GM12878 (cell line): ENCODE measurements around the gene CYSTM1.

ENCODE experiments used
- ASH2L ChIP-seq: fragments of 300-600, 200-600 bp; sonication (generic); IDR thresholded peaks from 2 replicates; pipeline ENCODE4 v1.6.1; 2017; ENCODE audit warnings: low read depth, mild to moderate bottlenecking, borderline replicate concordance
- CBFB ChIP-seq: IDR thresholded peaks from 2 replicates; pipeline ENCODE4 v1.6.1; 2016; ENCODE audit warnings: antibody characterized with exemption, low read depth
- NRF1 ChIP-seq: conservative IDR thresholded peaks from 2 replicates; pipeline ENCODE4 v1.6.1; 2011; ENCODE audit warnings: mild to moderate bottlenecking, low read depth, low read length, improper control_type of control experiment
- RFX5 ChIP-seq: IDR thresholded peaks from 2 replicates; pipeline ENCODE4 v1.6.1; 2011; ENCODE audit warnings: low read depth, low read length, improper control_type of control experiment
- TF ChIP-seq, protein P1 (sequence below), 3 experiments: IDR thresholded peaks in 2 of 3; conservative IDR thresholded peaks in 1 of 3; 2 replicates each; pipeline ENCODE4 v1.5.1; 2011; ENCODE audit warnings: low read depth in 3 of 3, low read length in 3 of 3, mild to moderate bottlenecking in 3 of 3, control low read depth in 2 of 3, moderate library complexity in 2 of 3, inconsistent platforms in 1 of 3, mixed read lengths in 1 of 3; ENCODE audit not compliant: control insufficient read depth in 2 of 3, insufficient read depth in 1 of 3; ENCODE audit errors: extremely low read depth in 1 of 3
- TF ChIP-seq, protein P2 (sequence below): fragments of 450-650 bp; IDR thresholded peaks from 2 replicates; pipeline ENCODE4 v1.6.1; 2017; ENCODE audit warnings: mild to moderate bottlenecking, low read depth, inconsistent platforms; ENCODE audit not compliant: poor library complexity, severe bottlenecking
- TF ChIP-seq, protein P3 (sequence below): IDR thresholded peaks from 2 replicates; pipeline ENCODE4 v1.6.1; 2011; ENCODE audit warnings: low read depth, mild to moderate bottlenecking, low read length, moderate library complexity, borderline replicate concordance; ENCODE audit errors: extremely low read depth

DNA sequence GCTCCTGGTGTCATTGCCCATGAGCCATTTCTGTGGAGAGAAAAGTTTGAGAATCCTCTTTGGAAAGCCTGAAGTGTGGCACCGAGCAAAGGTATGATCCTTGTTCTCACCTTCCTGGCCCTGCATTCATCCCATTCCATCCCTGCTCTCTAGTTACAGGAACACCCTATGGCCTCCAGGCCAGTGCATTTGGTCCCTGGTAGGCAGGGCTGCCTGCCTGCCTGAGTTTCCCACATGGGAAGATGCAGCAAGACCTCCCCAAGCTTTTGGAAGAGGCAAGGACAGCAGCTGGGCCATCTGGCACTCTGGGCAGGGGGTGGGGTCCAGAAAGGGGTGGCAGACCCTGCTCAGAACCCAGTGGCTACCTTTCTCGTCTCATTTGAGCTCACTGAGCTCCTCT lies 24.8 kb upstream of the CYSTM1 start:
- TF ChIP-seq, protein P1, sequence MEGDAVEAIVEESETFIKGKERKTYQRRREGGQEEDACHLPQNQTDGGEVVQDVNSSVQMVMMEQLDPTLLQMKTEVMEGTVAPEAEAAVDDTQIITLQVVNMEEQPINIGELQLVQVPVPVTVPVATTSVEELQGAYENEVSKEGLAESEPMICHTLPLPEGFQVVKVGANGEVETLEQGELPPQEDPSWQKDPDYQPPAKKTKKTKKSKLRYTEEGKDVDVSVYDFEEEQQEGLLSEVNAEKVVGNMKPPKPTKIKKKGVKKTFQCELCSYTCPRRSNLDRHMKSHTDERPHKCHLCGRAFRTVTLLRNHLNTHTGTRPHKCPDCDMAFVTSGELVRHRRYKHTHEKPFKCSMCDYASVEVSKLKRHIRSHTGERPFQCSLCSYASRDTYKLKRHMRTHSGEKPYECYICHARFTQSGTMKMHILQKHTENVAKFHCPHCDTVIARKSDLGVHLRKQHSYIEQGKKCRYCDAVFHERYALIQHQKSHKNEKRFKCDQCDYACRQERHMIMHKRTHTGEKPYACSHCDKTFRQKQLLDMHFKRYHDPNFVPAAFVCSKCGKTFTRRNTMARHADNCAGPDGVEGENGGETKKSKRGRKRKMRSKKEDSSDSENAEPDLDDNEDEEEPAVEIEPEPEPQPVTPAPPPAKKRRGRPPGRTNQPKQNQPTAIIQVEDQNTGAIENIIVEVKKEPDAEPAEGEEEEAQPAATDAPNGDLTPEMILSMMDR (IDR thresholded peaks at IDR 0.05 in 2 of 3, conservative IDR thresholded peaks at IDR 0.05 in 1 of 3; ENCODE audit: control insufficient read depth in 2 of 3, extremely low read depth in 1 of 3, insufficient read depth in 1 of 3, low read depth in 3 of 3, low read length in 3 of 3), result no peak
- no peak for TF ChIP-seq CBFB
- no peak for TF ChIP-seq ASH2L
- TF ChIP-seq, protein P2, sequence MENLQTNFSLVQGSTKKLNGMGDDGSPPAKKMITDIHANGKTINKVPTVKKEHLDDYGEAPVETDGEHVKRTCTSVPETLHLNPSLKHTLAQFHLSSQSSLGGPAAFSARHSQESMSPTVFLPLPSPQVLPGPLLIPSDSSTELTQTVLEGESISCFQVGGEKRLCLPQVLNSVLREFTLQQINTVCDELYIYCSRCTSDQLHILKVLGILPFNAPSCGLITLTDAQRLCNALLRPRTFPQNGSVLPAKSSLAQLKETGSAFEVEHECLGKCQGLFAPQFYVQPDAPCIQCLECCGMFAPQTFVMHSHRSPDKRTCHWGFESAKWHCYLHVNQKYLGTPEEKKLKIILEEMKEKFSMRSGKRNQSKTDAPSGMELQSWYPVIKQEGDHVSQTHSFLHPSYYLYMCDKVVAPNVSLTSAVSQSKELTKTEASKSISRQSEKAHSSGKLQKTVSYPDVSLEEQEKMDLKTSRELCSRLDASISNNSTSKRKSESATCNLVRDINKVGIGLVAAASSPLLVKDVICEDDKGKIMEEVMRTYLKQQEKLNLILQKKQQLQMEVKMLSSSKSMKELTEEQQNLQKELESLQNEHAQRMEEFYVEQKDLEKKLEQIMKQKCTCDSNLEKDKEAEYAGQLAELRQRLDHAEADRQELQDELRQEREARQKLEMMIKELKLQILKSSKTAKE, result no peak
- no peak for TF ChIP-seq NRF1
- TF ChIP-seq RFX5, result no peak
- TF ChIP-seq, protein P3, sequence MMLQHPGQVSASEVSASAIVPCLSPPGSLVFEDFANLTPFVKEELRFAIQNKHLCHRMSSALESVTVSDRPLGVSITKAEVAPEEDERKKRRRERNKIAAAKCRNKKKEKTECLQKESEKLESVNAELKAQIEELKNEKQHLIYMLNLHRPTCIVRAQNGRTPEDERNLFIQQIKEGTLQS, result no peak
